SKM-1 (cell line): ENCODE measurements around the gene FIZ1.

ENCODE experiments used
- DNase-seq: peaks from one replicate; lab custom pipeline; 2025; ENCODE audit not compliant: unreplicated experiment; lab: John Stamatoyannopoulos, UW

The FIZ1 gene

GRCh38 chr19:55635856-55636440 lies 36.6 kb upstream of the FIZ1 start:
- DNase-seq = no peak

GRCh38 chr19:55635334-55635717 lies 36.0 kb upstream of the FIZ1 start:
- no peak for DNase-seq

GRCh38 chr19:55633861-55634260 lies 34.5 kb upstream of the FIZ1 start:
- no peak for DNase-seq

GRCh38 chr19:55632463-55632834 lies 33.1 kb upstream of the FIZ1 start:
- DNase-seq = peak; percentile 15

GRCh38 chr19:55626350-55626749 lies 27.0 kb upstream of the FIZ1 start:
- no peak for DNase-seq

- no peak for DNase-seq
These were observed 25.6 kb upstream of the FIZ1 start for GRCh38 chr19:55625004-55625326.

- DNase-seq = peak; percentile 37
These were observed 25.0 kb upstream of the FIZ1 start, which contains the start of gene ZNF784 for GRCh38 chr19:55624109-55625003. TSS of gene ZNF784 (minus strand) at chr19:55624566. CDS start at chr19:55624561, 5 bp downstream.

- DNase-seq = no peak
These were observed 24.2 kb upstream of the FIZ1 start for GRCh38 chr19:55623561-55623960.

- DNase-seq = no peak
These were observed 23.8 kb upstream of the FIZ1 start for GRCh38 chr19:55623130-55623529.

GRCh38 chr19:55622242-55622969 lies 23.1 kb upstream of the FIZ1 start:
- DNase-seq = no peak

GRCh38 chr19:55621673-55622231 lies 22.4 kb upstream of the FIZ1 start:
- DNase-seq = no peak

GRCh38 chr19:55621205-55621672 lies 21.9 kb upstream of the FIZ1 start:
- DNase-seq = no peak

GRCh38 chr19:55620410-55621204 lies 21.3 kb upstream of the FIZ1 start:
- peak; percentile 48 for DNase-seq

- no peak for DNase-seq
These were observed 20.0 kb upstream of the FIZ1 start for GRCh38 chr19:55619286-55619685.

GRCh38 chr19:55618426-55618825 lies 19.1 kb upstream of the FIZ1 start:
- DNase-seq = no peak

GRCh38 chr19:55617426-55617825 lies 18.1 kb upstream of the FIZ1 start:
- DNase-seq = no peak

GRCh38 chr19:55616395-55616875 lies 17.1 kb upstream of the FIZ1 start:
- no peak for DNase-seq

- DNase-seq = no peak
These were observed 16.5 kb upstream of the FIZ1 start for GRCh38 chr19:55615543-55616394.

GRCh38 chr19:55614711-55615542 lies 15.6 kb upstream of the FIZ1 start:
- DNase-seq = no peak
